ENCODE measurements around the gene HSF5.

Gene HSF5

GRCh38 chr17:58380207-58381123 lies 107.7 kb downstream of the HSF5 start:
- H2BK120ac ChIP-seq (ENCODE audit: low read depth, low read length), result no peak overlapping the region
- peaks cover 7% of the 10 kb centered on the region for H3K4me1 ChIP-seq (ENCODE audit: control insufficient read depth, insufficient read depth, low read depth, low read length)
- H3K18ac ChIP-seq (ENCODE audit: low read depth in 1 of 2, low read length in 2 of 2), result no peak overlapping the region
- H2AK5ac ChIP-seq (ENCODE audit: low read length, severe bottlenecking), result peak overlapping the region; percentile 76
- DNase-seq, result no peak
- no peak overlapping the region for H2BK12ac ChIP-seq (ENCODE audit: low read length in 2 of 2)
- no peak overlapping the region for H2BK5ac ChIP-seq (ENCODE audit: low read depth, low read length, poor library complexity, severe bottlenecking)
- no peak overlapping the region for H3K4me3 ChIP-seq (ENCODE audit: insufficient read depth in 1 of 2, low read depth in 1 of 2, low read length in 2 of 2)
- peaks cover 8 to 21% of the 10 kb centered on the region in 2 experiments for H3K27me3 ChIP-seq (ENCODE audit: control insufficient read depth in 1 of 2, insufficient read depth in 1 of 2, low read length in 2 of 2)
- H3K79me1 ChIP-seq (replicated peaks; ENCODE audit: low read length, poor library complexity, severe bottlenecking), result no peaks in the 10 kb centered on the region
- no peak overlapping the region for H2BK15ac ChIP-seq (ENCODE audit: low read depth, poor library complexity, severe bottlenecking)
- H3K9me3 ChIP-seq (ENCODE audit: control insufficient read depth, low read length), result no peaks in the 10 kb centered on the region
- H2AFZ ChIP-seq (ENCODE audit: low read depth, low read length), result no peak overlapping the region
- no peak overlapping the region for H3K14ac ChIP-seq (ENCODE audit: low read length in 2 of 2)
- H3K4ac ChIP-seq (ENCODE audit: low read depth in 1 of 2, low read length in 2 of 2), result no peak overlapping the region
- H3K4me2 ChIP-seq (ENCODE audit: low read length, poor library complexity, severe bottlenecking), result no peak overlapping the region
- no peaks in the 10 kb centered on the region for H3K36me3 ChIP-seq (ENCODE audit: control insufficient read depth in 1 of 2, insufficient read depth in 2 of 2, low read depth in 1 of 2, low read length in 2 of 2)
- peak overlapping the region; percentile 19 for H3K27ac ChIP-seq (ENCODE audit: low read length, poor library complexity, severe bottlenecking)
- no peak overlapping the region for H4K8ac ChIP-seq (ENCODE audit: low read length)
- 91% methylated on average over 5 of the region's 5 CpGs for WGBS
- H3K9ac ChIP-seq (ENCODE audit: low read length), result no peak overlapping the region
- H4K91ac ChIP-seq (ENCODE audit: low read length), result no peak overlapping the region
- H3K23ac ChIP-seq (ENCODE audit: low read length in 2 of 2), result no peak overlapping the region

- no peak overlapping the region for H3K4me2 ChIP-seq (ENCODE audit: low read length, poor library complexity, severe bottlenecking)
- H3K4me1 ChIP-seq (ENCODE audit: control insufficient read depth, insufficient read depth, low read depth, low read length), result peaks cover 7% of the 10 kb centered on the region
- no peak overlapping the region for H3K14ac ChIP-seq (ENCODE audit: low read length in 2 of 2)
- H3K36me3 ChIP-seq (ENCODE audit: control insufficient read depth in 1 of 2, insufficient read depth in 2 of 2, low read depth in 1 of 2, low read length in 2 of 2), result no peaks in the 10 kb centered on the region
- H3K18ac ChIP-seq (ENCODE audit: low read depth in 1 of 2, low read length in 2 of 2), result no peak overlapping the region
- no peak overlapping the region for H2BK12ac ChIP-seq (ENCODE audit: low read length in 2 of 2)
- no peak overlapping the region for H3K23ac ChIP-seq (ENCODE audit: low read length in 2 of 2)
- no peak overlapping the region for H2BK15ac ChIP-seq (ENCODE audit: low read depth, poor library complexity, severe bottlenecking)
- H3K9ac ChIP-seq (ENCODE audit: low read length), result no peak overlapping the region
- no peak overlapping the region for H2AK5ac ChIP-seq (ENCODE audit: low read length, severe bottlenecking)
- H3K4me3 ChIP-seq (ENCODE audit: insufficient read depth in 1 of 2, low read depth in 1 of 2, low read length in 2 of 2), result no peak overlapping the region
- 37% methylated on average over 2 of the region's 3 CpGs for WGBS
- no peaks in the 10 kb centered on the region for H3K9me3 ChIP-seq (ENCODE audit: control insufficient read depth, low read length)
- H2BK120ac ChIP-seq (ENCODE audit: low read depth, low read length), result no peak overlapping the region
- peaks cover 11 to 17% of the 10 kb centered on the region in 2 experiments for H3K27me3 ChIP-seq (ENCODE audit: control insufficient read depth in 1 of 2, insufficient read depth in 1 of 2, low read length in 2 of 2)
- DNase-seq, result no peak
- H3K27ac ChIP-seq (ENCODE audit: low read length, poor library complexity, severe bottlenecking), result no peak overlapping the region
- no peak overlapping the region for H2AFZ ChIP-seq (ENCODE audit: low read depth, low read length)
- no peak overlapping the region for H3K4ac ChIP-seq (ENCODE audit: low read depth in 1 of 2, low read length in 2 of 2)
- H3K79me1 ChIP-seq (replicated peaks; ENCODE audit: low read length, poor library complexity, severe bottlenecking), result no peaks in the 10 kb centered on the region
- H4K91ac ChIP-seq (ENCODE audit: low read length), result no peak overlapping the region
- no peak overlapping the region for H4K8ac ChIP-seq (ENCODE audit: low read length)
- no peak overlapping the region for H2BK5ac ChIP-seq (ENCODE audit: low read depth, low read length, poor library complexity, severe bottlenecking)
Observed at GRCh38 chr17:58379511-58379824, 108.7 kb downstream of the HSF5 start.

- H2AFZ ChIP-seq (ENCODE audit: low read depth, low read length), result no peak overlapping the region
- H3K4ac ChIP-seq (ENCODE audit: low read depth in 1 of 2, low read length in 2 of 2), result no peak overlapping the region
- peaks cover 7% of the 10 kb centered on the region for H3K4me1 ChIP-seq (ENCODE audit: control insufficient read depth, insufficient read depth, low read depth, low read length)
- no peak overlapping the region for H3K14ac ChIP-seq (ENCODE audit: low read length in 2 of 2)
- H3K4me3 ChIP-seq (ENCODE audit: insufficient read depth in 1 of 2, low read depth in 1 of 2, low read length in 2 of 2), result no peak overlapping the region
- H3K9me3 ChIP-seq (ENCODE audit: control insufficient read depth, low read length), result no peaks in the 10 kb centered on the region
- no peak overlapping the region for H3K9ac ChIP-seq (ENCODE audit: low read length)
- 38% methylated on average over 6 of the region's 8 CpGs for WGBS
- H2BK120ac ChIP-seq (ENCODE audit: low read depth, low read length), result no peak overlapping the region
- no peak overlapping the region for H3K18ac ChIP-seq (ENCODE audit: low read depth in 1 of 2, low read length in 2 of 2)
- H3K23ac ChIP-seq (ENCODE audit: low read length in 2 of 2), result no peak overlapping the region
- H4K8ac ChIP-seq (ENCODE audit: low read length), result no peak overlapping the region
- no peak overlapping the region for H3K27ac ChIP-seq (ENCODE audit: low read length, poor library complexity, severe bottlenecking)
- no peak overlapping the region for H4K91ac ChIP-seq (ENCODE audit: low read length)
- H3K4me2 ChIP-seq (ENCODE audit: low read length, poor library complexity, severe bottlenecking), result no peak overlapping the region
- H2BK5ac ChIP-seq (ENCODE audit: low read depth, low read length, poor library complexity, severe bottlenecking), result no peak overlapping the region
- peaks cover 11 to 12% of the 10 kb centered on the region in 2 experiments for H3K27me3 ChIP-seq (ENCODE audit: control insufficient read depth in 1 of 2, insufficient read depth in 1 of 2, low read length in 2 of 2)
- H3K79me1 ChIP-seq (replicated peaks; ENCODE audit: low read length, poor library complexity, severe bottlenecking), result no peaks in the 10 kb centered on the region
- H2BK12ac ChIP-seq (ENCODE audit: low read length in 2 of 2), result no peak overlapping the region
- H2BK15ac ChIP-seq (ENCODE audit: low read depth, poor library complexity, severe bottlenecking), result no peak overlapping the region
- DNase-seq, result no peak
- H3K36me3 ChIP-seq (ENCODE audit: control insufficient read depth in 1 of 2, insufficient read depth in 2 of 2, low read depth in 1 of 2, low read length in 2 of 2), result no peaks in the 10 kb centered on the region
- no peak overlapping the region for H2AK5ac ChIP-seq (ENCODE audit: low read length, severe bottlenecking)
Observed at GRCh38 chr17:58378733-58379510, 109.3 kb downstream of the HSF5 start.

- 79% methylated on average over 5 of the region's 5 CpGs for WGBS
- H3K4me2 ChIP-seq (ENCODE audit: low read length, poor library complexity, severe bottlenecking), result no peak overlapping the region
- H2BK15ac ChIP-seq (ENCODE audit: low read depth, poor library complexity, severe bottlenecking), result no peak overlapping the region
- no peak overlapping the region for H3K9ac ChIP-seq (ENCODE audit: low read length)
- H2BK12ac ChIP-seq (ENCODE audit: low read length in 2 of 2), result no peak overlapping the region
- peaks cover 11 to 16% of the 10 kb centered on the region in 2 experiments for H3K27me3 ChIP-seq (ENCODE audit: control insufficient read depth in 1 of 2, insufficient read depth in 1 of 2, low read length in 2 of 2)
- no peaks in the 10 kb centered on the region for H3K9me3 ChIP-seq (ENCODE audit: control insufficient read depth, low read length)
- H2AFZ ChIP-seq (ENCODE audit: low read depth, low read length), result no peak overlapping the region
- H3K4me1 ChIP-seq (ENCODE audit: control insufficient read depth, insufficient read depth, low read depth, low read length), result peaks cover 6% of the 10 kb centered on the region
- no peak overlapping the region for H2BK120ac ChIP-seq (ENCODE audit: low read depth, low read length)
- no peak overlapping the region for H3K4me3 ChIP-seq (ENCODE audit: insufficient read depth in 1 of 2, low read depth in 1 of 2, low read length in 2 of 2)
- no peak overlapping the region for H3K23ac ChIP-seq (ENCODE audit: low read length in 2 of 2)
- H3K18ac ChIP-seq (ENCODE audit: low read depth in 1 of 2, low read length in 2 of 2), result no peak overlapping the region
- H3K4ac ChIP-seq (ENCODE audit: low read depth in 1 of 2, low read length in 2 of 2), result no peak overlapping the region
- no peak for DNase-seq
- H3K36me3 ChIP-seq (ENCODE audit: control insufficient read depth in 1 of 2, insufficient read depth in 2 of 2, low read depth in 1 of 2, low read length in 2 of 2), result no peaks in the 10 kb centered on the region
- no peak overlapping the region for H2AK5ac ChIP-seq (ENCODE audit: low read length, severe bottlenecking)
- H3K14ac ChIP-seq (ENCODE audit: low read length in 2 of 2), result no peak overlapping the region
- no peak overlapping the region for H4K91ac ChIP-seq (ENCODE audit: low read length)
- H4K8ac ChIP-seq (ENCODE audit: low read length), result no peak overlapping the region
- H3K27ac ChIP-seq (ENCODE audit: low read length, poor library complexity, severe bottlenecking), result no peak overlapping the region
- no peaks in the 10 kb centered on the region for H3K79me1 ChIP-seq (replicated peaks; ENCODE audit: low read length, poor library complexity, severe bottlenecking)
- H2BK5ac ChIP-seq (ENCODE audit: low read depth, low read length, poor library complexity, severe bottlenecking), result no peak overlapping the region
Observed at GRCh38 chr17:58377661-58378060, 110.5 kb downstream of the HSF5 start.
